Inferior parietal cortex (tissue), 1 donor: Measurements from ENCODE around the gene IGF2BP3.
"Not testable (repeated sequence)": the region's sequence is repeated elsewhere in the genome, so short reads cannot be mapped to it uniquely, and the experiment has no call there.

ENCODE experiments used
- DNase-seq: peaks from one replicate; pipeline ENCODE4 v3.0.0-alpha.2; 2016; ENCODE audit errors: extremely low spot score

IGF2BP3 gene

GRCh38 chr7:23470330-23471105 lies at the start of gene IGF2BP3:
Gene IGF2BP3 (minus strand): TSS chr7:23470491. CDS start chr7:23470110, 381 bp downstream.
- no peak for DNase-seq

- DNase-seq = no peak
These were observed 44.5 kb upstream of the IGF2BP3 start for GRCh38 chr7:23514755-23515154.

- DNase-seq = not testable (repeated sequence)
These were observed 43.5 kb upstream of the IGF2BP3 start for GRCh38 chr7:23513746-23514145.

GRCh38 chr7:23494009-23494408 lies 23.7 kb upstream of the IGF2BP3 start:
- DNase-seq = no peak

GRCh38 chr7:23491502-23491901 lies 21.2 kb upstream of the IGF2BP3 start:
- no peak for DNase-seq

GRCh38 chr7:23490357-23491135 lies 20.3 kb upstream of the IGF2BP3 start:
- DNase-seq = no peak

GRCh38 chr7:23488714-23489113 lies 18.4 kb upstream of the IGF2BP3 start:
- not testable (repeated sequence) for DNase-seq

GRCh38 chr7:23487670-23488069 lies 17.4 kb upstream of the IGF2BP3 start:
- DNase-seq = no peak

- DNase-seq = no peak
These were observed 15.9 kb upstream of the IGF2BP3 start for GRCh38 chr7:23486002-23486773.

GRCh38 chr7:23482686-23483085 lies 12.4 kb upstream of the IGF2BP3 start:
- no peak for DNase-seq

GRCh38 chr7:23477962-23478866 lies 7.9 kb upstream of the IGF2BP3 start:
- no peak for DNase-seq

- DNase-seq = no peak
These were observed 6.8 kb upstream of the IGF2BP3 start for GRCh38 chr7:23477157-23477499.

GRCh38 chr7:23476286-23477156 lies 6.2 kb upstream of the IGF2BP3 start:
- DNase-seq = no peak

- no peak for DNase-seq
These were observed 5.2 kb upstream of the IGF2BP3 start for GRCh38 chr7:23475576-23475839.

- DNase-seq = no peak
These were observed 4.7 kb upstream of the IGF2BP3 start for GRCh38 chr7:23474829-23475575.

- DNase-seq = no peak
These were observed 4.0 kb upstream of the IGF2BP3 start for GRCh38 chr7:23474094-23474828.

- no peak for DNase-seq
These were observed 3.5 kb upstream of the IGF2BP3 start for GRCh38 chr7:23473844-23474093.

GRCh38 chr7:23472956-23473843 lies 2.9 kb upstream of the IGF2BP3 start:
- no peak for DNase-seq
